Natural killer cell (primary cell): ENCODE results near the gene NSUN3. TPM values are rescaled to one million over a fixed set of nuclear protein-coding genes. Genes with fewer than 3 reads are reported as not detected.
A peak's percentile ranks its signal among the peaks of the same experiment; 100 is the strongest.

Experiments
- ATAC-seq, 3 donors: fragments of 150-1000 bp in 2 of 3; fragments of 200-7000 bp in 1 of 3; cut with Tn5 transposase; 1 replicate in 1 of 3; 2 replicates in 2 of 3; pipeline ENCODE4 v1.10.0; 2021; ENCODE audit warnings: mild to moderate bottlenecking in 2 of 3, moderate library complexity in 2 of 3
- DNase-seq, 2 donors: peaks; one replicate each; pipeline versions ENCODE4 v3.0.0 to v3.0.0-alpha.2; 2013 to 2021; ENCODE audit warnings: mixed read lengths in 1 of 2
- H3K27ac ChIP-seq: one replicate; pipeline ENCODE4 v1.5.1; 2013; ENCODE audit warnings: mild to moderate bottlenecking, low read length
- H3K27me3 ChIP-seq: one replicate; pipeline ENCODE4 v1.6.1; 2013; ENCODE audit warnings: low read length; ENCODE audit not compliant: control insufficient read depth, insufficient read depth
- H3K36me3 ChIP-seq: one replicate; pipeline ENCODE4 v1.6.1; 2013; ENCODE audit warnings: low read length; ENCODE audit not compliant: control insufficient read depth, insufficient read depth
- H3K4me1 ChIP-seq: one replicate; pipeline ENCODE4 v1.6.1; 2013; ENCODE audit warnings: low read length; ENCODE audit not compliant: control insufficient read depth, insufficient read depth
- H3K4me3 ChIP-seq: one replicate; pipeline ENCODE4 v1.5.1; 2013; ENCODE audit warnings: low read length
- H3K9me3 ChIP-seq: one replicate; pipeline ENCODE4 v1.6.1; 2013; ENCODE audit warnings: low read length; ENCODE audit not compliant: control insufficient read depth, insufficient read depth
- H3K27ac Mint-ChIP-seq, 2 donors: one replicate each; pipeline ENCODE4 v1.8.0; 2022; ENCODE audit warnings: mild to moderate bottlenecking in 2 of 2, mixed read lengths in 2 of 2, moderate library complexity in 1 of 2
- H3K27me3 Mint-ChIP-seq, 2 donors: one replicate each; pipeline ENCODE4 v1.8.0; 2022; ENCODE audit warnings: low read depth in 2 of 2, mixed read lengths in 2 of 2
- H3K36me3 Mint-ChIP-seq: one replicate; pipeline ENCODE4 v1.8.0; 2022; ENCODE audit warnings: mixed read lengths
- H3K4me1 Mint-ChIP-seq, 2 donors: one replicate each; pipeline ENCODE4 v1.8.0; 2022; ENCODE audit warnings: mixed read lengths in 2 of 2
- H3K4me3 Mint-ChIP-seq: one replicate; pipeline ENCODE4 v1.8.0; 2022; ENCODE audit warnings: mild to moderate bottlenecking, moderate library complexity, mixed read lengths
- H3K9me3 Mint-ChIP-seq, 2 donors: one replicate each; pipeline ENCODE4 v1.8.0; 2022; ENCODE audit warnings: mixed read lengths in 2 of 2
- CTCF ChIP-seq: fragments of 200-600 bp; IDR thresholded peaks from one replicate; pipeline ENCODE4 v1.8.0; 2022; ENCODE audit warnings: antibody characterized with exemption
- WGBS: methylation state at CpG from one replicate; pipeline ENCODE4 v1.1.7; 2013; ENCODE audit warnings: missing lambda C conversion rate; ENCODE audit not compliant: insufficient coverage; 5-methylcytosine and 5-hydroxymethylcytosine counted together
- intact Hi-C: fragments of 100-400 bp; cut with micrococcal nuclease; formaldehyde crosslinking; loops from one replicate; pipeline ENCODE4 v1.14.2; 2022
- total RNA-seq, 4 donors: library from RNA; stranded (reverse); fragments of 120-200 nt in 1 of 4; gene quantifications; one replicate each; pipeline versions ENCODE4 v1.2.3 to v1.2.4, GENCODE V29; 2013 to 2022

Gene NSUN3
- total RNA-seq, 3 donors from 2014 or later (not counting 1 experiment from before 2014, with no cell fraction given), result 24.0 to 32.4 (median 28.6) TPM

DNA sequence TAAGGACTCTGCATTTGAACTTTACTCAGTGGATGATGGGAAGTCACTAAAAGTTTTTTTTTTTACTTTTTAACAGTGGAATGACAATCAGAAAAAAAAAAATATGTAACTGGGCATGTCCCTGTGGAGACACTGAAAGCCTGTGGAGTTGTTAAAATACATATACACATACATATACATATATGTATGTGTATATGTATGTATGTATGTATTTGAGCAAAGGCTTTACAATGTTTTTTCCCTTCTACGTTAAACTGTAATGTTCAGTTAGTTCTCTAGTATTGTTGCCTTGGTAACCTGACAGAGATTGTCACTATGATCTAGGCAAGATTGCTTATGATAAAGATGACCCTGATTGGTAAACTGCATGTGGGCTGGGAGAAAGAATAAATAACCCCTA, 30.3 kb downstream of the NSUN3 start:
- no peak overlapping the region for H3K27ac ChIP-seq
- H3K36me3 Mint-ChIP-seq, result peaks cover 17% of the 10 kb centered on the region
- no peaks in the 10 kb centered on the region for H3K4me1 ChIP-seq
- no peaks in the 10 kb centered on the region for H3K27me3 Mint-ChIP-seq
- DNase-seq, result no peak
- peaks cover 1 to 3% of the 10 kb centered on the region in 2 donors for H3K4me1 Mint-ChIP-seq
- H3K27ac Mint-ChIP-seq, result no peak overlapping the region
- H3K27me3 ChIP-seq, result no peaks in the 10 kb centered on the region
- H3K4me3 ChIP-seq, result no peak overlapping the region
- no peak for ATAC-seq
- WGBS, result 100% methylated on average over 1 of the region's 1 CpG
- H3K4me3 Mint-ChIP-seq, result no peak overlapping the region
- H3K36me3 ChIP-seq, result peaks cover 42% of the 10 kb centered on the region
- no peaks in the 10 kb centered on the region for H3K9me3 Mint-ChIP-seq
- intact Hi-C loops, result no loop called here
- TF ChIP-seq CTCF, result no peak
- H3K9me3 ChIP-seq, result no peaks in the 10 kb centered on the region

GRCh38 chr3:94095111-94095510, 32.2 kb downstream of the NSUN3 start:
- Mint-ChIP-seq H3K36me3 (peaks cover 31% of the 10 kb centered on the region), H3K27me3 (no peaks in the 10 kb centered on the region), H3K9me3 (no peaks in the 10 kb centered on the region), H3K4me3 (no peak overlapping the region), H3K4me1 (peaks cover 0 to 3% of the 10 kb centered on the region in 2 donors), H3K27ac (no peak overlapping the region)
- ATAC-seq (no peak), DNase-seq (no peak)
- no CpG with 5 or more reads among the region's 2 CpGs for WGBS
- Histone ChIP-seq H3K36me3 (peaks cover 54% of the 10 kb centered on the region), H3K4me1 (no peaks in the 10 kb centered on the region), H3K27ac (no peak overlapping the region), H3K27me3 (no peaks in the 10 kb centered on the region), H3K9me3 (no peaks in the 10 kb centered on the region), H3K4me3 (no peak overlapping the region)
- no peak for TF ChIP-seq CTCF
- intact Hi-C loops, result no loop called here

GRCh38 chr3:94098452-94098851, 35.6 kb downstream of the NSUN3 start:
- ATAC-seq, result no peak

More at GRCh38 chr3:94098452-94098851, 35.6 kb downstream of the NSUN3 start:
- Histone ChIP-seq H3K36me3 (peaks cover 59% of the 10 kb centered on the region), H3K9me3 (no peaks in the 10 kb centered on the region), H3K27me3 (no peaks in the 10 kb centered on the region), H3K4me3 (no peak overlapping the region), H3K27ac (no peak overlapping the region), H3K4me1 (no peaks in the 10 kb centered on the region)
- peaks cover 25% of the 10 kb centered on the region for H3K36me3 Mint-ChIP-seq
- intact Hi-C loops, result no loop called here
- peaks cover 0 to 3% of the 10 kb centered on the region in 2 donors for H3K4me1 Mint-ChIP-seq
- H3K27ac Mint-ChIP-seq, result peak overlapping the region in 1 of 2 donors; percentile 5
- no peak overlapping the region for H3K4me3 Mint-ChIP-seq
- no peaks in the 10 kb centered on the region for H3K9me3 Mint-ChIP-seq
- 82% methylated on average over 1 of the region's 3 CpGs for WGBS
- TF ChIP-seq CTCF, result no peak
- DNase-seq, result no peak
- H3K27me3 Mint-ChIP-seq, result no peaks in the 10 kb centered on the region
